Left ventricle myocardium inferior (tissue), 1 donor: ENCODE results near the gene PLCB3. TPM values are rescaled to one million over a fixed set of nuclear protein-coding genes. Genes with fewer than 3 reads are reported as not detected.
A peak's percentile ranks its signal among the peaks of the same experiment; 100 is the strongest.

Experiments used
- DNase-seq: peaks from one replicate; pipeline ENCODE4 v3.0.0-alpha.2; 2020
- H3K27ac ChIP-seq: fragments of 200-600 bp; replicated peaks from 2 replicates; pipeline ENCODE4 v1.8.0; 2021
- H3K27me3 ChIP-seq: fragments of 200-600 bp; 2 replicates; pipeline ENCODE4 v1.8.0; 2021; ENCODE audit warnings: low read depth
- H3K36me3 ChIP-seq: fragments of 200-600 bp; 2 replicates; pipeline ENCODE4 v1.8.0; 2021
- H3K4me1 ChIP-seq: fragments of 200-600 bp; 2 replicates; pipeline ENCODE4 v1.8.0; 2021
- H3K4me3 ChIP-seq: fragments of 200-600 bp; 2 replicates; pipeline ENCODE4 v1.8.0; 2021; ENCODE audit warnings: mild to moderate bottlenecking, moderate library complexity
- H3K9me3 ChIP-seq: fragments of 200-600 bp; replicated peaks from 2 replicates; pipeline ENCODE4 v1.8.0; 2021
- CTCF ChIP-seq: fragments of 200-600 bp; IDR thresholded peaks from 2 replicates; pipeline ENCODE4 v1.8.0; 2021; ENCODE audit warnings: antibody characterized with exemption, mild to moderate bottlenecking, borderline replicate concordance
- intact Hi-C: fragments of 100-400 bp; cut with micrococcal nuclease; formaldehyde crosslinking; loops from one replicate; pipeline ENCODE4 v1.11.0; 2022
- total RNA-seq: library from RNA; stranded (reverse); fragmentation: NEBNext Ultra II Directional; extraction: Animal tissue kit (Norgen Biotek cat#: 25700); gene quantifications from one replicate; pipeline ENCODE4 v1.2.1, GENCODE V29; 2021
- donor health status: DM: no; HTN: yes; CAD: no; lungs with severe emphysema.

PLCB3 gene
- total RNA-seq, 1 donor from 2014 or later: 10.0 TPM

GRCh38 chr11:64234647-64235379 is 16.5 kb upstream of the PLCB3 start:
- intact Hi-C loops: no loop called here
- H3K36me3 ChIP-seq: peaks cover 20% of the 10 kb centered on the region
- DNase-seq: peak; percentile 57
- H3K9me3 ChIP-seq: no peaks in the 10 kb centered on the region
- H3K27ac ChIP-seq: peak overlapping the region; percentile 95
- TF ChIP-seq CTCF: peak; percentile 25
- H3K4me1 ChIP-seq: peaks cover 67% of the 10 kb centered on the region
- peak overlapping the region; percentile 85 for H3K4me3 ChIP-seq
- no peaks in the 10 kb centered on the region for H3K27me3 ChIP-seq

- Histone ChIP-seq H3K27ac (peak overlapping the region; percentile 95), H3K27me3 (no peaks in the 10 kb centered on the region), H3K9me3 (no peaks in the 10 kb centered on the region), H3K4me3 (peak overlapping the region; percentile 85), H3K4me1 (peaks cover 67% of the 10 kb centered on the region), H3K36me3 (peaks cover 20% of the 10 kb centered on the region)
- intact Hi-C loops: no loop called here
- no peak for DNase-seq
- no peak for TF ChIP-seq CTCF
Measured at GRCh38 chr11:64235437-64236161, 15.7 kb upstream of the PLCB3 start.

- Histone ChIP-seq H3K27me3 (no peaks in the 10 kb centered on the region), H3K4me3 (no peak overlapping the region), H3K27ac (peak overlapping the region; percentile 100), H3K36me3 (peaks cover 20% of the 10 kb centered on the region), H3K4me1 (peaks cover 62% of the 10 kb centered on the region), H3K9me3 (no peaks in the 10 kb centered on the region)
- no peak for DNase-seq
- TF ChIP-seq CTCF: no peak
- intact Hi-C loops: no loop called here
Measured at GRCh38 chr11:64237484-64237951, 13.8 kb upstream of the PLCB3 start.

- Histone ChIP-seq H3K27ac (peak overlapping the region; percentile 100), H3K4me1 (peaks cover 65% of the 10 kb centered on the region), H3K36me3 (peaks cover 20% of the 10 kb centered on the region), H3K4me3 (no peak overlapping the region), H3K9me3 (no peaks in the 10 kb centered on the region), H3K27me3 (no peaks in the 10 kb centered on the region)
- intact Hi-C loops: no loop called here
- DNase-seq: no peak
- TF ChIP-seq CTCF: no peak
Measured at GRCh38 chr11:64238076-64238475, 13.3 kb upstream of the PLCB3 start.

GRCh38 chr11:64238999-64239398 is 12.3 kb upstream of the PLCB3 start:
- peaks cover 29% of the 10 kb centered on the region for H3K36me3 ChIP-seq
- DNase-seq: no peak
- H3K4me1 ChIP-seq: peaks cover 65% of the 10 kb centered on the region
- H3K27ac ChIP-seq: peak overlapping the region; percentile 100
- intact Hi-C loops: no loop called here
- no peak for TF ChIP-seq CTCF
- no peaks in the 10 kb centered on the region for H3K27me3 ChIP-seq
- H3K9me3 ChIP-seq: no peaks in the 10 kb centered on the region
- H3K4me3 ChIP-seq: no peak overlapping the region
